NCI-H187 treated with DMSO at 0.1 percent for 48 hours (cell line): ENCODE results near the gene PPP2R5B.
"Not testable (repeated sequence)": the region's sequence is repeated elsewhere in the genome, so short reads cannot be mapped to it uniquely, and the experiment has no call there.

Experiments
- DNase-seq: peaks from one replicate; lab custom pipeline; 2025; lab: John Stamatoyannopoulos, UW

Gene PPP2R5B

DNA sequence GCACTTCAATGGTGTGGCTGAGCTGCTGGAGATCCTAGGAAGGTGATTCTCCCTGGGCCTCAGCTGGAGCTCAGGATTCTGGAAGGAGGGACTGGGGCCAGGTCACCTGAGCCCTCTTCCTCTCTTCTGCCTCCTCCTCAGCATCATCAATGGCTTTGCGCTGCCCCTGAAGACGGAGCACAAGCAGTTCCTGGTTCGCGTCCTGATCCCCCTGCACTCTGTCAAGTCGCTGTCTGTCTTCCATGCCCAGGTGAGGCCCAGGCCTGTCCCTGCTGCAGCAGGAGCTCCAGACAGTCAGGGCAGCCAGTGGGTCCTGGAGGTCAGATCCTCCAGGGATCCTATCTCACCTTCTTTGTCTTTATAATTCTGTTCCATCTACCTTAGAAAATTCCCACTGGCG, 5.9 kb downstream of the PPP2R5B start:
- DNase-seq, result no peak

DNA sequence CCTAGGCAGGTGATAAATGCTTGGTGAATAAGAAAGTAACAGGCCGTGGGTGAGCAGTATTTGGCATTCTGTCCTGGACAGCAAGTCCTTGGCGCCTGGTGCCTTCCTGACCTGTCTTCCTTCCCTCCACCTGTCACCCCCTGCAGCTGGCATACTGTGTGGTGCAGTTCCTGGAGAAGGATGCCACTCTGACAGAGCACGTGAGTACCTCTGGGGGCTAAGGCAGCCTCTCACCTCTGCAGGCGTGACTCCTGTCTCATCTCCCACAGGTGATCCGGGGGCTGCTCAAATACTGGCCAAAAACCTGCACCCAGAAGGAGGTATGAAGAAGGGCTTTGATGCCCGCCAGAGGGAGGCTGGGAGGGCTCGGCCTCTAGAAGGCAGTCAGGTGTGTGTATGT, 6.8 kb downstream of the PPP2R5B start:
- DNase-seq, result no peak

DNA sequence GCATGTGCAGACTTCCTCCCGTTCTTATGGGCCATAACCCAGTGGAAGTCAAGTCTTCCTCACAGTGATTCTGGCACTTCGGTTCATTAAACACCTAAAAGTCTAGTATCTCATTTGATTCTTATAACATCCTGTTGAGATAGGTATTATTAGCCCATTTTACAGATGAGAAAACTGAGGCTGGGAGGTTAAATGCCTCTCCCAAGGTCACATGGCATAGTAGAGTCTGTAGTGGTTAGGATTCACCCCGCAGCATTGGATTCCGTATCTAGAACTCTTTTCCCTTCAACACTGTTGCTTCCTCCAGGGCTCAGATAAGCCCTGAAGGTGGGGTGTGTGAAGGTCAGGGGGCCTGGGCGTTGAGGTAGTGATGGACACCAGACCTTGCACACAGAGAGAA, 7.8 kb downstream of the PPP2R5B start:
- DNase-seq, result no peak

DNA sequence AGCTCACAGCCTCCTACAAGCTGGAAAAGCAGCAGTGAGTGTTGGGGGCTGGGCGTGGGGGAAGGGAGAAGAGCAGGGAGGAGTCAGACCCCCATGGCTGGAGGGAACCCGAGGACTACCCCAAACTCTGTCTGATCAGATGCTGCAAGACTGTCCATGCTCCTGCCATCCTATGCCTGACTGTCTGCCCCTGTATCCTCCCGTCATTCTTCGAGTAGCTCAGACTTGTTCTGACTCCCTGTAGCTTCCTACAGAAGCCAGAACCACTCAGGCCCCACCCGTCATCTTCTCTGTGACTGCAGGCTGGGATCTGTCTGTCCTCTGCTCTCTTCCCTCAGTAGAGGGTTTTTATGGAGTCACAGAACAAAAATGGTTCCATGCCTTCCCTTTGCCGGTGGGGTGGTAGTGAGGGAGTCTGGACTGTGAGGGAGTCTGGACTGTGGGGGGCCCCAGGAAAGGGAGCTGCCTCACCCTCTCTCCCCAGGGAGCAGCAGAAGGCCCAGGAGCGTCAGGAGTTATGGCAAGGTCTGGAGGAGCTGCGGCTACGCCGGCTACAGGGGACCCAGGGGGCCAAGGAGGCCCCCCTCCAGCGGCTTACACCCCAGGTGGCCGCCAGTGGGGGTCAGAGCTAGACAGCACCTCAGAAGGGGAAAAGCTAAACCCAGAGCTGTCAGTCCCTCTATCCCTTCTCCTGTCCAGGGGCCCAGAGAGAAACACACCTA, 8.9 kb downstream of the PPP2R5B start:
- DNase-seq, result no peak

DNA sequence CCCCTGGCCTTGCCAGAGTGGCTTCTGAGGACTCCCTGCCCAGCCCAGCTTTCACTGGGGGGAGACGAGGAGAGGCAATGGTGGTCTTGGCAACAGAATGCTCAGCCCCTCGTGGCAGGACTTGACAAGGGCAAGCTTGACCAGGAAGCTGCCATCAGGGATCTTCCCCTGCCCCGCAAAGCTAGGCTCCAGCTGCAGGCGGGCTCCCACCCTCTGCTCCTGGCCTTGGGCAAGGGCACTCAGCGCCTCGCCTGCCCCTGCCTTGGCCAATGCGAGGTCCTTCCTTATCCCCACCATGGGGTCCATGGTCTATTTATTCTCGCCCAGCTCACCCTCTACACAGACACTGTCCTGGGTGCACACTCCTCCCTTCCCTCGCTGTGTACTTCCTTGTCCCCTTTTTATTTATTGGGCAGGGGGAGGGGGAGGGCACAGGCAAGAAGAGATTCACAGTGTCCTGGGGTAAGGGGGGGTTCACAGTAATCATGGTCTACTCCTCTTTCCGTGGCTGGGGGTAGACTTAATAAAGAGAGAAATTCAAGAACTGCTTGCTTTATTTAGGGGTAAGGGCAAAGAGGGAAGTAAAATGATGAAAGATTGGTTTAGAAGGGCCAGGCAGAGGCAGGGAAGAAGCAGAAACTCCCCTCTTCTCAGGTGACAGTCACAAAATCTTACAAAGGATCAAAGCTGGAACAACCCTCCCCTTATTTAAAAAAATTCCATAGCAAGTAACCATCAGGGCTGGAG, 9.6 kb downstream of the PPP2R5B start:
- DNase-seq, result no peak

DNA sequence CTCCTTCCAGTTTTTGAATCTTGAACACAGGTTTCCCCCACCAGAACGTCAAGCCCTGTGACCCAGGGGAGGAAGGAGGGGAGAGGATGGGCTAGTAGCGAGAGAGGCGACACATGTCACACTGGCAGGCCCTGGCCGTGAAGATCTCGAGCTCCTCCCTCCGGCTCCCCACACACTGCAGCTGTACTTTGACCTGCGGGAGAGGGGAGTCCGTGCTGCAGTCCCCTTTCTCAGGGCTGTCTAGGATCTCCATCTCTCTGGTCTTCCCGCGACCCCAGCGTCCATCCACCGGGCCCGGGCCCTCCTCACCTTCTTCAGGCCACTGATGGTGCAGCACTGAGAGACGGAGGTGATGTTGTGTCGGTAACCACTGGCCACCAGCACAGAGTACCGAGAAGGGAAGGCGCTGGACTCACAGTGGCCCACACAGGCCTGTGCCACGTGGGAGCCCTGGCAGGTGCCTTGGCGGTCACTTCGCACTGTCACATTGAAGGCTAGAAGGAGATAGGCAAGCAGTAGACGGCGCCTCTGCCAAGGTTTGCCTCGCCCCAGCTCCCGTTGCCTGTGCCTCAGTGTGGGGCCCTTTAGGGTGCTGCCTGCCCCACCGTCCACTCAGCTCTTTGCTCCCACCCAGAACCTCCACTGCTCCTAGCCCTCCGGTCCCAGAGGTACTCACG, 10.3 kb downstream of the PPP2R5B start:
- DNase-seq, result no peak

DNA sequence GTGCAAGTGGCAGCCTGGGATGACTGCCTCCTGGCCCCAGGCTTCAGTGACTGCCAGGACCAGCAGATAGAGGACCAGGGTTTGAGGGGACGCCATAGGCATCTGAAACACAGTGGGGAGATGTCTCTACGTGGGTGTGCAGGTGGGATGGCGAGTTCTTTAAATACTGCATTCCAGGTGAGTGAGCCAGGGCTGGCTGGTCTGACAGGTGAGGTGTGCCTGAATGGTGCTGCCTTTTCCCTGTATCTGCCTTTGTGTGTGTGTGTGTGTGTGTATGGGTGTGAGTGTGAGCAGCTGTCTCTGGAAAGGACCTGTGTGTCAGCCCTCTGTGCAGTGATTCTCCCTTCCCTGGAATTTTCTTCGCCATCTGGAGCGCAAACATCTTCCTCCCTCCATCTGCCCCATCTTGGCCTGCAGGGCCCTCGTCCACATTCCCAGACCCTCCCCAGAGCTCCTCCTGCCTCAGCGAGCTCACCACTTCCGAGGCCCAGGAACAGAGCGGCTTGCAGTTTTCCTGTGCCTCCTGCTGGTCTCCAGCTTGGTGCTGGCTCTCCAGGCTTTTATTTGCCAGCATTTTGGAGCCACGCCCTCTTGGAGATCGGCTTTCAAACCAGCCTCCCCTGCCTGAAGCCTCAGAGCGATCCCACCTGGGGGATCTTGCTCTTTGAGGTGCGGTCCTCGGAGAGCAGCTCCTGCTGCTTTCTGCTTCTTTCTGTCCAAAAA, 11.0 kb downstream of the PPP2R5B start, which contains the start of gene GPHA2:
Gene GPHA2, minus strand, starts transcription at position 535 of the 723 bp plus-strand sequence. Its CDS starts 433 bp downstream, at position 102.
- no peak for DNase-seq

DNA sequence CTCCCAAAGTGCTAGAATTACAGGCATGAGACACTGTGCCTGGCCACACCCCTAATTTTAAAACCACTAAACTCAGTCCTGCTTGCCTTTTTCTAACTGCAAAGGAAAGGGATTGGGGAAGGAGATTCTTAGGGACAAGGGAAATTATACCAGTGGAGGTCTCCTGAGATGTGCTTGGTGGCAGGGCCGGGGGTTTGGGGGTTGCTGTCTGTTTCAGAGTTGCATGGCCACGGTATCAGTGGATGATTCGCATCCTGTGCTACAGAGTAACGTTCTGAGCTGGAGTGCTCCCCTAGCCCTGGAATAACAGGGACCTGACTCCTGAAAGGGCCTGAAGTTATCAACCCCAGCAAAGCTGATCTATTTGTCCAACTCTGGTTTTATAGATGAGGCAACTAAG, 12.1 kb downstream of the PPP2R5B start:
- DNase-seq, result no peak

DNA sequence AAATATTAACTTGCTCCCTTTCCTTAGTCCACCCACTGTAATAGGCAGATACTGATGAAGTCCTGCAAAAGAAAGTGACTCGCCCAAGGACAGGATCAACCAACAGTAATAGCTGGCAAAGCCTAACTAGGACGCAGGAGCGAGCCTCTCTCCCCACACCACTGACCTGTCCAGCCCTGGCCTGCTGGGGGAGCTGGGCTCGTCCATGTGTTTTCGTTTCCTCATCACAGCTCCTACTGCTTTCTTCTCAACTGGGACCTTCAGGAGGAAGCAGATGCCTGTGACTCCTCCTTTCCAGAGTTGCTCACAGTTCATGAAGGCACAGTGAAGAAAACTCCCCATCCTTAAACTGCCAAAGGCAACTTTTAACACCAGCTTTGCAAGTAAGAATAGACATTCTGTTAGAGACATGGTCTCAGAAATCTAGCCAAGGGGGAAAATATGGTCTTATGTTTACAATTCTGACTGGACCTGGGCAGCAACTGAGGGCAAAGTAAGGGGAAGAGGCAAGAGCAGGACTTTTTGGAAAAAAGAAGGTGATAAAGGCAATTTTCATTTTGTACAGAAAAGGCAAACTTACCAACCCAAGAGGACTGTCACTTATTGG, 22.8 kb downstream of the PPP2R5B start:
- no peak for DNase-seq

DNA sequence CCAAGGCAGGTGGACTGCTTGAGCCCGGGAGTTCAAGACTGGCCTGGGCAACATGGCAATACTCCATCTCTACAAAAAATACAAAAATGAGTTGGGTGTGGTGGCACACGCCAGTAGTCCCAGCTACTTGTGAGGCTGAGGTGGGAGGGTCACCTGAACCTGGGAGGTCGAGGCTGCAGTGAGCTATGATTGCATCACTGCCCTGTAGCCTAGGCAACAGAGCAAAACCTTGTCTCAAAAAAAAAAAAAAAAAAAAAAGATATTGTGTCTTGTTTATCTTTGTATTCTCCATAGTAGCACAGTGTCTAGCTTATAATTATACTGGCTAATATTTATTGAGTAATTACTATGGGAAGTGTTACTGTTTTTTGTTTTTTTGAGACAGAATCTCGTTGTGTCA, 27.0 kb downstream of the PPP2R5B start:
- no peak for DNase-seq

DNA sequence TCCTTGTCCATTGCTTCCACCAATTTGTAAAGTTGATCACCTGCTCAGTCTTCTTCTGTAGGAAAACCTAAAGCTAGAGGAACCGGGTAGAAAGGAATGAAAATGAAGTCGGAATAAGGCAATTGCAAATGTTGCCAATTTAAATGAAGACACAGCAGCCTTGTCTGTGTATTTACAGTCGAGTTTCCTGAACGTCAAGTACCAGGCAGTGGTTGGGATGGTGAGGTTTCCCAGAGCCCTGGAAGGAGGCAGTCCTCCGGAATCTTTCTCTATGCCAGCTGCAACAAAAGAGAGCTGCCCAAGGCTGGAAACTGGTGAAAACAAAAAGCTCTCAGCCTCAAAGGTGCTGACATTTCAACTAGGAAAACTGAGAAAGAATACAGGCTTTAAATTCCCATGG, 29.7 kb downstream of the PPP2R5B start:
- no peak for DNase-seq

DNA sequence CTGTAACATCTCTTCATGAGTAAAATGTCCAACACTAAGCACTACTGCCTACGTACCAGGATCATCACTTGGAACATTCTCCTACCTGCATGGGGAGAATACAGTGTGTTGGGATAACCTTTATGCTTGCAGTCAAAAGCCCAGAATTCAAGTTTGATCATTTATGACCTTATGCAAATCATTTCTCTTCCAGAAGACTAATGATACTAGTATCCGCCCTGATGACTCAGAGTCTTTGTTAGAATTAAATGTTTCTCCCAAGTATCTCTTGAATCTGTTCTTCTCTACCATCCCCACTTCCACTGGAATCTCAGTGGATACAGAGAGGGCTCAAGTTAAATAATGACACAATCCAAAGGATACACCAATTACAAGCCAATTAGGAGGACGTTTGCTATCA, 35.0 kb downstream of the PPP2R5B start:
- DNase-seq, result no peak

DNA sequence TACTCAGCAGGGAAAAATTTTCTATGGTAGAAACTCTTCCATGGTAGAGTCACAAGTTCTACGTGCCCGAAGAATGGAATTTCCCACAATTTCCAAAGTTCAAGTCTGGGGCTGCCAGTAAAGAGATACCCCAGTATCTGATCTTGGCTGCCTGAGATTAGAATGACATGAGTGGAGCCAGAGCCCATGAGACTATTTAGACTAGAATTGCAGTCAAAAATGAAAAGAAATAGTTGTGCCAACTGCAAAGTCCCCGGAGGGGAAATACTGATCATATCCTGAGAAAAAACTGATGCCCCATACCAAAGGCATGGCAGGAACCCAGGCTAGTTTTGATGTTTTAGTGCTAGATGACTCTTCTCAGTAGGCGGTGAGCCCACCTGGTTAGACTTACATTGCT, 36.2 kb downstream of the PPP2R5B start:
- DNase-seq, result no peak

DNA sequence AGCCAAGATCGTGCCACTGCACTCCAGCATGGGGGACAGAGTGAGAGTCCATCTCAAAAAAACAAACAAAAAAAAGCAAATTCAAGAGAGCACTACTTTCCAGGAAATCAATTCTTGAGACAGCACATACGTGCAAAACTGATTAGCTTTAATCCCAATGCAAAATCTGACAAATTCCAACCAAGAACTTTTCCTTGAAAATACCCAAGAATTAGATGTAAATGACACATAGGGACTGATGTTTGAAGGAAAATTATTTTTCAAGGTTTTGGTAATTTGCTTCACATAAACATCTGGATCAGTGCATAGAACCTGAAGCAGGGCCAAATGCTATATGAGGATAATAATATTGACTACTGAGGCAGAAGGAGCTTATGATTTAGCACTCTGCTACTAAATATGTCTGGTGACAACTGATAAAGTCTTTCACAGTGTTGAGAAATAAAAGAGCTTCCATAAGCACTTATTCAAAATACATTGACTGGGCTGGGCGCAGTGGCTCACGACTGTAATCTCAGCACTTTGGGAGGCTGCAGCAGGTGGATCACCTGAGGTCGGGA, 38.7 kb downstream of the PPP2R5B start:
- DNase-seq, result no peak

DNA sequence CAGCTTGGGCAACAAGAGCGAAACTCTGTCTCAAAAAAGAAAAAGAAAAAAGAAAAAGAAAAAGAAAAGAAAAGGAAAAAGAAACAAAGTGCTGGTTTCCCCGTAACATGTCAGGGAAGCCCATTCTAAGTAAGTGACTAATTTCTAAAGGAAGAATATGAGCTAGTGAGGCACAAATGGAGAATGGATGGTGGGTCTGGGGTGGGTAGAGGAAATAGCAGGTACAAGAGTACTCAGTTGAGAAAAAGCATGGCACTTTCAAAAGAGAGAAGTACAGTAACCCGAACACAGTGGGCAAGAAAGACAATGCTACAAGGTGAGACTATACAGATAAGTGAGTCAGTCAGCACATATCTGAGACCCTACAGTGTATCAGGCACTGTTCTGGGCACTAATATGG, 42.9 kb downstream of the PPP2R5B start:
- DNase-seq, result no peak

DNA sequence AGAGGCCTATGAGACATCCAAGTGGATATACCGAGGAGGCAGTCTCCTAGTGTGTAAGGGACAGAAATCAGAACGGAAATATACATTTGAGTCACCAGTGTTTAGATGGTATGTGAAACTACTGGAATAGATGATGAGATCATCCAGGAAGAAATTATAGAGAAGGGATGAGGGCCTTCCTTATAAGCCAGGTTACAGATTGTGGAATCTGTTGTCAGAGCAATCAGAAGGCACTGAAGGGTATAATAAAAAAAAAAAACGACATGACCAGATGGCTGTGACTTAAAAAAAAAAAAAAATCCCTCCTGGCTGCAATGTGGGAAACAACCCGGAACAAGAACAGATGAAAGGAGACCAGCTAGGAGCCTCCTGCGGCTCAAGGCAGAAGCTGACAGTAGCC, 44.7 kb downstream of the PPP2R5B start:
- no peak for DNase-seq

DNA sequence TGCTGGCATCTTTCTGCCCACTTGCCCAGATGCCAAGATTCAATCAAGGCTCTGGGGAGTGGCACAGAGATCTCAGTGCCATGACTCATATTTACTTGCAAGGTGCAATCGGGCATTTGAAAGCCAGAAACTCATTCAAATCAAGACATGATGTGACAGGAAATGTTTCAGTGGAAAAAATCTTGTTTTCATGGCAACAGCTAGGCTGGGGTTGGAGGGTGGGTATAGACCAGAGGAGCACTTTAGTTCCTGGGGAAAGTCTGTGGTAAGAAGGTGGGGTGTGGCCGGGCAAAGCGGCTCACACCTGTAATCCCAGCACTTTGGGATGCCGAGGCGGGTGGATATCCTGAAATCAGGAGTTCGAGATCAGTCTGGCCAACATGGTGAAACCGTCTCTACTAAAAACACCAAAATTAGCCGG, 46.3 kb downstream of the PPP2R5B start:
- no peak for DNase-seq

DNA sequence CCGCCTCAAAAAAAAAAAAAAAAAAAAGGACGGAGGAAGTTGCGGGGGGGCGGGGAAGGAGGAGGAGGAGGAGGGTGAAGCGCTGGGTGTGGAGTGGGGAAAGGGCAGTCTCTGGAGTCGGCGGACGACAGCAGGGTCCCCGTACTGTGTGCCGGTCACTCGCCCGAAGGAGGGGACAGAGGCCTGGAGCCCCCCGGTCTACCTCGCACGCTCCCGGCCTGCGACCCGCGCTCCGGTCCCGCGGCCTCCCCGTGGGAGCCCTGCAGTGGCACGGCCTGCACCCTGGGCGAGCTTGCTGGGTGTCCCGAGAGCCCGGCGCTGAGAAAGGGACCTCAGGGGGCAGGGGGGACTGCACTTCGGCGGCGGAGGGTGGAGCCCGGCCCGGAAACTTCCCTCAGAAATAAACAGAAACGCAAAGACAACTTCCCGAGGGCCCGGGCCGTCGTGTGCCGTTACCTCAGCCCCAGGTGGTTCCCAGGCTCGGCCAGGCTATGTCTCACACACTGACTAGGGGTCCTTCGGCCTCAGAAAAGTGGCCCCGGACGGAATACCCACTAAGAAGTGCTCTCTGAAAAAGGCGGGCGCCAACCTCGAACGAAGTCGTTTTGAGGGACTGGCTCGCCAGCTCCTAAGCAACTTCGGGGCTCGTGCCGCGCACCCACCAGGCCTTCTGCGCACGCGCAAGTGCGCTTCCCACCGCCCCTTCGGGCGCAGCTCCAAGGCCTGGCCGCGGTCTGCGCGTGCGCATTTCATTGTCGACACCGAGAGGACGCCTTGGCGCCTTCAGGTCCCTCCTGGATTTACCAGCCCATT, 47.1 kb downstream of the PPP2R5B start, which contains the start of gene MAJIN:
Gene MAJIN, minus strand, starts transcription at position 688 of the 813 bp plus-strand sequence. CDS start 12,703 bp downstream, outside the sequence.
- DNase-seq, result no peak

DNA sequence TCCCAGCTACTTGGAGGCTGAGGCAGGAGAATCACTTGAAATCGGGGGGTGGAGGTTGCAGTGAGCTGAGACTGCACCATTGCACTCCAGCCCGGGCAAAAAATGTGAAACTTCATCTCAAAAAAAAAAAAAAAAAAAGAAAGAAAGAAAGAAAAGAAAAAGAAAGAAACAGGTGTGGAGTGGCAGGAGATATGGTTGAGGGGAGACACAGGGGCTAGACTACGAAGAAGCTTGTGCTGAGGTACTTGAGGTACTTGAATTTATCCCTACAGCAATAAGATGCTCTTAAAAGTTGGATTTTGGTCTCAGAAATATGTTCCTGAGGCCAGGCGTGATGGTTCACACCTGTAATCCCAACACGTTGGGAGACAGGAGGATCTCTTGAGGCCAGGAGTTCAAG, 49.6 kb downstream of the PPP2R5B start:
- DNase-seq, result no peak

DNA sequence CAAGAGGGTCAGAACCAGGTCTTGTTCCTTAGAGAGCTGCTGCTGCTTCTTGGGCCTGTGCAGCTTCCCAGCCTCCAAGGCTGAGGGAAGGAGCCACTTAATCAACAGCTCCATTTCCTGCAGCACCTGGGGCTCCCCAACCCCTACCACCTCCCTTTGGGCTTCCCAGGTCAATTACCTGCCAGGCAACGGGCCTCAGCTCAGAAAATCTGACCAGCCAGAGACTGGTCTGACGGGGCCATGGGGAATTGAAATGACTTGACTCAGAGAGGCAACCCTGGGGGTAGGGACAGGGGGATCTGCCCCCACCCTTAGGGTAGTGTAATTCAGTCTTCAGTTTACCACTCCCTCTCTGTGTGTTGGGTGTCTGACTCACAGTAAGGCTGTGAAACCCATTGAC, 52.2 kb downstream of the PPP2R5B start:
- DNase-seq, result no peak

DNA sequence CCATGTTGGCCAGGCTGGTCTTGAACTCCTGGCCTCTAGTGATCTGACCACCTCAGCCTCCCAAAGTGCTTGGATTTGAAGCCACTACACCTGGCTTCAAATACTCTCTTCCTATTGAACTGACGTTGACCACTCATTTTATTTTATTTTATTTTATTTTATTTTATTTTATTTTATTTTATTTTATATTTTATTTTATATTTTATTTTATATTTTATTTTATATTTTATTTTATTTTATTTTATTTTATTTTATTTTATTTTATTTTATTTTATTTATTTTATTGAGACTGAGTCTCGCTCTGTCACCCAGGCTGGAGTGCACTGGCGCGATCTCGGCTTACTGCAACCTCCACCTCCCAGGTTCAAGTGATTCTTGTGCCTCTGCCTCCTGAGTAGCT, 58.9 kb downstream of the PPP2R5B start:
- not testable (repeated sequence) for DNase-seq
